Astrocyte (in vitro differentiated cells and primary cell): Measurements from ENCODE around the gene STK26.

ENCODE experiments used
- EZH2 ChIP-seq: IDR thresholded peaks from 2 replicates; pipeline ENCODE4 v1.6.1; 2012; ENCODE audit warnings: mild to moderate bottlenecking, low read length, inconsistent platforms; ENCODE audit not compliant: insufficient read depth
- TF ChIP-seq, protein P1 (sequence below): IDR thresholded peaks from 2 replicates; pipeline ENCODE4 v1.5.1; 2011; ENCODE audit warnings: low read depth, mild to moderate bottlenecking, inconsistent platforms, low read length, moderate library complexity; ENCODE audit not compliant: insufficient read depth

DNA sequence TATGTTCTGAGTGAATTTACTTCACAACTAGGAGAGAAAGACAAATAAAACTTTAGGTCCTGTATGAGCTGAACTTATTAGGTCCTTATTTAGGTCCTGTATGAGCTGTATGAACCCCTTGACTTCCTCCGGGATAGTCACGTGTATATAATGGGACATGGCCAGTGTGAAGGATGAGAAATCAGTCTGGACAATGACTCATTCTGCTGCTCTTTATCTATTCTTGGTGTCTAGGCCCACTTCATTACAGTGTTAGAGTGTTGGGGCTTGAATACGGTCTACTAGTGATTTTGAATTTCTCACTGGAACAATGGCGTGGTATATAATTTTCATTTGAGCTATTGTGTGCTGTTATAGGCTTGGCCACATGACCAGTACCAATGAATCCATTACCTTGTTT lies 21.9 kb downstream of the STK26 start:
- TF ChIP-seq, protein P1, sequence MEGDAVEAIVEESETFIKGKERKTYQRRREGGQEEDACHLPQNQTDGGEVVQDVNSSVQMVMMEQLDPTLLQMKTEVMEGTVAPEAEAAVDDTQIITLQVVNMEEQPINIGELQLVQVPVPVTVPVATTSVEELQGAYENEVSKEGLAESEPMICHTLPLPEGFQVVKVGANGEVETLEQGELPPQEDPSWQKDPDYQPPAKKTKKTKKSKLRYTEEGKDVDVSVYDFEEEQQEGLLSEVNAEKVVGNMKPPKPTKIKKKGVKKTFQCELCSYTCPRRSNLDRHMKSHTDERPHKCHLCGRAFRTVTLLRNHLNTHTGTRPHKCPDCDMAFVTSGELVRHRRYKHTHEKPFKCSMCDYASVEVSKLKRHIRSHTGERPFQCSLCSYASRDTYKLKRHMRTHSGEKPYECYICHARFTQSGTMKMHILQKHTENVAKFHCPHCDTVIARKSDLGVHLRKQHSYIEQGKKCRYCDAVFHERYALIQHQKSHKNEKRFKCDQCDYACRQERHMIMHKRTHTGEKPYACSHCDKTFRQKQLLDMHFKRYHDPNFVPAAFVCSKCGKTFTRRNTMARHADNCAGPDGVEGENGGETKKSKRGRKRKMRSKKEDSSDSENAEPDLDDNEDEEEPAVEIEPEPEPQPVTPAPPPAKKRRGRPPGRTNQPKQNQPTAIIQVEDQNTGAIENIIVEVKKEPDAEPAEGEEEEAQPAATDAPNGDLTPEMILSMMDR = no peak
- no peak for TF ChIP-seq EZH2
